GM20431 (cell line): ENCODE results near the gene ZNF205.
"Not testable (repeated sequence)": the region's sequence is repeated elsewhere in the genome, so short reads cannot be mapped to it uniquely, and the experiment has no call there.

Experiments
- in situ Hi-C: fragments of 300-500 bp; cut with MseI, MboI; formaldehyde crosslinking; loops from one replicate; pipeline ENCODE4 v1.15.0; 2020; ENCODE audit warnings: low sequenced_read_pairs; ENCODE audit not compliant: unreplicated experiment

The ZNF205 gene

GRCh38 chr16:3112058-3112880 lies at the start of gene ZNF205:
TSS of gene ZNF205 (plus strand) at chr16:3112586. CDS start at chr16:3113431, 845 bp downstream.
- in situ Hi-C loops = no loop called here

GRCh38 chr16:3063625-3064386 lies 48.6 kb upstream of the ZNF205 start:
- in situ Hi-C loops = no loop called here

- in situ Hi-C loops = no loop called here
These were observed 47.2 kb upstream of the ZNF205 start, which contains the start of gene IL32 for GRCh38 chr16:3065069-3065741. TSS of gene IL32 (plus strand) at chr16:3065640. CDS start at chr16:3065812, 172 bp downstream.

DNA sequence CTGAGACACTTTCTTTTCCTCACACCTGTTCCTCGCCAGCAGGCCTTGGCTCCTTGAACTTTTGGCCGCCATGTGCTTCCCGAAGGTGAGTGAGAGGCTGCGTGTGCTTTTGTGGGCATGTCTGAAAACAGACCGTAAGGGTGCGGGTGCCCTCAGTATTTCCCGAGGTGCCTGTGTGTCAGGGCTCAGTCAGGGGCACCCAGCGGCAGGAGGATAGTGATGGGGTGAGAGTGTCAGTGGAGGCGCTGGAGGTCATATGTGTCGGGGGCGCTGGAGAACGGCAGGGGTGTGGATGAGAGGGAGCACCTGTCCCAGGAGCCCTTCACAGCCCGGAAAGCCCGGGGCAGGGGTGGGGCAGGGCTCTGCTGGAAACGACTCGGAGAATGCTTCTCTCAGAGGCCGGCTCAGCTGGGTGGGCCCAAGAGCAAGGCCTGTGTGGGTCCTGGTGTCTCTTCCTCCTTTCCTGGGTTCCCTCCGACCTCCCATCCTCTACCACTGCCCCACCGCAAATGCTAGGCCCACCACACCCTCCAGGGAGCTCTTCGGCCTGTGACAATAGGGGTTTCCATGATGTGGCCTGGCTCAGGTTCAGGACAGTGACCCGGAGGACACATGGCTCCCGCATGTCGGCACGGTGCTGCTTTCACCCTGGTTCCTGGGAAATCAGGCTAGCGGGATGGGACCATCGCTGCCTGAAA lies 46.5 kb upstream of the ZNF205 start:
- in situ Hi-C loops = no loop called here

DNA sequence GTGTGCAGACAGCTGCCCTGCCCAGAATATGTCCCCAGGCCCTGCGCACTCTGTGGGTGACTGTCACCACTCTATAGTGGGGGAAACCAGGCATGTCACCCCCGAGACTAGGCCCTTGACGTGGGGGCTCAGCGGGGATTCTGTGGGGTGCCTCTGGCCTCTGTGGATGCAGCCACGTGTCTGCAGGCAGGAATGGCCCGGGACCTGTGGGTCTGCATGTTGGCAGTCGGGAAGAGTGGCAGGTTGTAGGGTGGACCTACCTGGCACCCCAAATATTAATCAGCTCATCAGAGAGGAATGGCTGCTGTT lies 46.0 kb upstream of the ZNF205 start:
- in situ Hi-C loops = no loop called here

GRCh38 chr16:3068487-3068886 lies 43.9 kb upstream of the ZNF205 start:
- in situ Hi-C loops = no loop called here

DNA sequence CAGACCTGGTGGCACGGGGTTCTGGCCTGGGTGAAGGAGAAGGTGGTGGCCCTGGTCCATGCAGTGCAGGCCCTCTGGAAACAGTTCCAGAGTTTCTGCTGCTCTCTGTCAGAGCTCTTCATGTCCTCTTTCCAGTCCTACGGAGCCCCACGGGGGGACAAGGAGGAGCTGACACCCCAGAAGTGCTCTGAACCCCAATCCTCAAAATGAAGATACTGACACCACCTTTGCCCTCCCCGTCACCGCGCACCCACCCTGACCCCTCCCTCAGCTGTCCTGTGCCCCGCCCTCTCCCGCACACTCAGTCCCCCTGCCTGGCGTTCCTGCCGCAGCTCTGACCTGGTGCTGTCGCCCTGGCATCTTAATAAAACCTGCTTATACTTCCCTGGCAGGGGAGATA lies 43.2 kb upstream of the ZNF205 start:
- in situ Hi-C loops = not testable (repeated sequence)

- in situ Hi-C loops = no loop called here
These were observed 41.7 kb upstream of the ZNF205 start for GRCh38 chr16:3070608-3071111.

DNA sequence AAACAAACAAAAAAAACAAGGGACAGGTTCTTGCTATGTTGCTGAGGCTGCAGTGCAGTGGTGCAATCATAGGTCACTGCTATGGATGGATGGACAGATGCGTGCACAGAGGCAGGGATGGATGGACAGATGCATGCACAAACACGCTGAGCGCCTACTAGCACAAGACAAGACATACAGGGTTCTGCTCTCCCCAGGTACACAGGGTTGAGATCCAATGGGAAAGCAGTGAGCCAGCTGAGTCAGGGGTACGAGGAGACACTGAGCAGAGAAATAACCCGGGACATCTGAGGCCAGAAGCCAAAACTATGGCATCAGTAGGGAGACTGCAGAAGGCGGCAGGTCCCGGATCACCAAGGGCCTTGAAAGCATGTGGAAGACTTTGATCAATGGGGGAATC lies 40.7 kb upstream of the ZNF205 start:
- in situ Hi-C loops = no loop called here

GRCh38 chr16:3072148-3072547 lies 40.2 kb upstream of the ZNF205 start:
- in situ Hi-C loops = not testable (repeated sequence)

DNA sequence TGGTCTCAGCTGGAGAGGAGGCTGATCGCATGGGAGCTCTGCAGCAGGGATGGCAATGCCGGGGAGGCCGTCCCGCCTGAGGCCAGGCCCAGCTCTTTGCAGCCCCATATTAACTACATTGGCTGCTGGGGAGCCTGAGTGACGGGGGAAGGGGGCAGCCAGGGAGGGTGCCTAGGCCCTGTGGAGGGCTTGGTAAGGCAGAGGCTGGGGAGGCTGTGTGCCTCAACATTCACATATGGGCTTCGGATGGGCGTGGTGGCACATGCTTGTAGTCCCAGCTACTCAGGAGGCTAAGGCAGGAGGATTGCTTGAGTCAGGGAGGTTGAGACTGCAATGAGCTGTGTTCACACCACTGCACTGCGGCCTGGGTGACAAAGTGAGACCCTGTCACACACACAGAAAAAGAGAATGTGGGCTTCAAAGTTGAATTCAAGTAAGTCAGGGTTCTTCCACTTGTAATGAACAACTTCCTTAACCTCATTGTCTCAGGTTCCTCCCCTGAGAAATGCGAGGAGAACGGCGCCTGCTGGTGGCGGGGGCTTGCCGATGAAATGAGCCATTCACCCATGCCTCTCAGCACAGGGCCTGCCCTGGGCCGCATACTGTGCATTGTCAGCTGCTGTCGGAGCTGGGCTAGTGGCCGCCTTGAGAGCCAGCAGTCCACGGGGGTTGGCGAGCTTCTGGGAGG lies 39.7 kb upstream of the ZNF205 start:
- in situ Hi-C loops = not testable (repeated sequence)

DNA sequence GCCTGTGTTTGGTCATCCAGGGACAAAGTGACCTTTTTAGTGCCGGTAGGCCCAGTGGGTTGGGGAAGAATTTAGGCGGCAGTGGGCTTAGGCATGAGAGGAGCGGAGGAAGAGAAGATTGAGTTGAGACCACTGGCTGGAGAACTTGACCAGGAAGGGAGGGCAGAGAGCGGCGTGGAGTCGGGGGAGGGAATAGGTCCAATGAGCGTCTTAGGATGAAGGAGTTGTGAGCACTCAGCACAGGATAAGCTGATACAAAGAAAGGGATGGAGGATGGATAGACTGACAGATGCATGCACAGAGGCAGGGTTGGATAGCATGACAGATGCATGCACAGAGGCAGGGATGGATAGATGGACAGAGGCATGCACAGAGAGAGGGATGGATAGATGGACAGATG lies 38.9 kb upstream of the ZNF205 start:
- in situ Hi-C loops = no loop called here

- in situ Hi-C loops = no loop called here
These were observed 37.4 kb upstream of the ZNF205 start for GRCh38 chr16:3074860-3075522.

GRCh38 chr16:3075523-3075915 lies 36.9 kb upstream of the ZNF205 start:
- in situ Hi-C loops = no loop called here

GRCh38 chr16:3075946-3076345 lies 36.4 kb upstream of the ZNF205 start:
- in situ Hi-C loops = not testable (repeated sequence)

GRCh38 chr16:3076577-3076976 lies 35.8 kb upstream of the ZNF205 start:
- in situ Hi-C loops = no loop called here

- in situ Hi-C loops = no loop called here
These were observed 32.4 kb upstream of the ZNF205 start for GRCh38 chr16:3080024-3080423.

DNA sequence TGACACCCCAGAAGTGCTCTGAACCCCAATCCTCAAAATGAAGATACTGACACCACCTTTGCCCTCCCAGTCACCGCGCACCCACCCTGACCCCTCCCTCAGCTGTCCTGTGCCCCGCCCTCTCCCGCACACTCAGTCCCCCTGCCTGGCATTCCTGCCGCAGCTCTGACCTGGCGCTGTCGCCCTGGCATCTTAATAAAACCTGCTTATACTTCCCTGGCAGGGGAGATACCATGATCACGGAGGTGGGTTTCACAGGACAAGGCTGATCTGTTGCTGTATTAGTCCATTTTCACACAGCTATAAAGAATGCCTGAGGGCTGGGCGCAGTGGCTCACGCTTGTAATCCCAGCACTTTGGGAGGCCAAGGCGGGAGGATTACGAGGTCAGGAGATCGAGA lies 30.4 kb upstream of the ZNF205 start:
- in situ Hi-C loops = not testable (repeated sequence)

GRCh38 chr16:3083408-3083807 lies 29.0 kb upstream of the ZNF205 start:
- in situ Hi-C loops = not testable (repeated sequence)
